Measurements from ENCODE around the gene CNOT1.

DNA sequence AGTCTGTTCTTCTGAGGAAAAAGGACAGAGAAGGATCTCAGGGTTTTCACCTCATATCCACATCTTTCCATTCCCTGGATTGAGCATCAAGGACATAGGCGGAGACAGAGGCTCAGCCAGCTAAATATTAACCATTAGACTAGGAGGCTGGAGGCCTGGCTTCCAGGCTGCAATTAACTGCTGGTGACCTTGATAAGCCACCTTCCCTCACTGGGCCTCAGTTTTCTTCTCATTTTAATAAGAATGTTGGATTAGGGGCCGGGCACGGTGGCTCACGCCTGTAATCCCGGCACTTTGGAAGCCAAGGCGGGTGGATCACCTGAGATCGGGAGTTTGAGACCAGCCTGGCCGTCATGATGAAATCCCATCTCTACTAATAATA is 25.6 kb upstream of the CNOT1 start:
- TF ChIP-seq POLR2A (IDR thresholded peaks at IDR 0.05) (no peak), POLR2AphosphoS5 (IDR thresholded peaks at IDR 0.05) (no peak), EP300 (IDR thresholded peaks at IDR 0.05; ENCODE audit: low read depth) (no peak)
- TF ChIP-seq, protein P1, sequence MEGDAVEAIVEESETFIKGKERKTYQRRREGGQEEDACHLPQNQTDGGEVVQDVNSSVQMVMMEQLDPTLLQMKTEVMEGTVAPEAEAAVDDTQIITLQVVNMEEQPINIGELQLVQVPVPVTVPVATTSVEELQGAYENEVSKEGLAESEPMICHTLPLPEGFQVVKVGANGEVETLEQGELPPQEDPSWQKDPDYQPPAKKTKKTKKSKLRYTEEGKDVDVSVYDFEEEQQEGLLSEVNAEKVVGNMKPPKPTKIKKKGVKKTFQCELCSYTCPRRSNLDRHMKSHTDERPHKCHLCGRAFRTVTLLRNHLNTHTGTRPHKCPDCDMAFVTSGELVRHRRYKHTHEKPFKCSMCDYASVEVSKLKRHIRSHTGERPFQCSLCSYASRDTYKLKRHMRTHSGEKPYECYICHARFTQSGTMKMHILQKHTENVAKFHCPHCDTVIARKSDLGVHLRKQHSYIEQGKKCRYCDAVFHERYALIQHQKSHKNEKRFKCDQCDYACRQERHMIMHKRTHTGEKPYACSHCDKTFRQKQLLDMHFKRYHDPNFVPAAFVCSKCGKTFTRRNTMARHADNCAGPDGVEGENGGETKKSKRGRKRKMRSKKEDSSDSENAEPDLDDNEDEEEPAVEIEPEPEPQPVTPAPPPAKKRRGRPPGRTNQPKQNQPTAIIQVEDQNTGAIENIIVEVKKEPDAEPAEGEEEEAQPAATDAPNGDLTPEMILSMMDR (IDR thresholded peaks at IDR 0.05) = no peak

Measured in transverse colon (tissue), 4 donors.